ENCODE measurements around the gene ACR. TPM values are rescaled to one million over a fixed set of nuclear protein-coding genes. Genes with fewer than 3 reads are reported as not detected.
"Not testable (repeated sequence)": the region's sequence is repeated elsewhere in the genome, so short reads cannot be mapped to it uniquely, and the experiment has no call there.

ACR gene
- total and polyA plus RNA-seq, 3 donors from 2014 or later: 49.5 to 181 (median 88.7) TPM

DNA sequence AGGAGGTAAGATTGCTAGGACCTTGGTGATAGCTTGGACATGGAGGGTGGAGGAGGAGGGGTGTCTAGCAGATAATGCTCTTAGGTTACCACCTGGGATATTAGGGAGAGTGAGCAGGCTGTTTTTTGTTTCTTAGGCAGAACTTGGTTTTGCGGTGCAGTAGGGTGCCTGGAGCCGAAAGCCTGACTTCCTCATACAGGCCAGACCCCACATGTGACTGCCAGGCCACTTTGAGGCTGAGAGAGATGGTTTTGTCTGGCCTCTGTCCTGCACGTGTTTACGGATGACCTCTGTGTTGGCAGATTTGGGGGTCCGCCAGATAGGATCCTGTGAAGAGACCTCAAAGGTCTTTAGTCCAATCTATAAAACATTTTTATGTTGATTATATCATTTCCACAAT, 47.3 kb downstream of the ACR start:
- H3K27ac ChIP-seq; H3K27me3 ChIP-seq; intact Hi-C loops (cut with DNase I; ENCODE audit: low total_unique reads); H3K36me3 ChIP-seq (ENCODE audit: low read depth, missing control alignments); H3K9me3 ChIP-seq; H3K4me1 ChIP-seq; DNase-seq; H3K4me3 ChIP-seq: not testable (repeated sequence)
- 73 to 89% methylated on average over 5 of the region's 5 CpGs for WGBS, 2 donors

DNA sequence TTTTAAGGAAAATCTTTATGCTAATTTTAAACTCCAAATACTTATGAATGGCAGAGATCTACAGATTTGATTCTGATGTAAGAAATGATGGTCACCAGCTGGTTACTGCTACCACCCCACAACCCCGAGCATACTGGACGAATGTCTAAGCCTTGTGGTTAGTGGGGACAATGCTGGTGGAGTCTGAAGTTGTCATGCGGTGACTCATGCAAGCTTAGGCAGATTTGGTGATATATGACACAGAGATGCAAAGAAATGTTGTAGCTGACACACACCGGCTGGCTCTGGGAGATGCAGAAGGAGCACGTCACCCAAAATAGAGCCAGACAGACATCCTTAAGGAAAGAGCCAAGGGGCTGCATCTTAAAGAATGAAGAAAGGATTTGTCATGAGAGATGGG, 48.9 kb downstream of the ACR start:
- H3K27ac ChIP-seq; DNase-seq; intact Hi-C loops (cut with DNase I; ENCODE audit: low total_unique reads); H3K4me1 ChIP-seq; H3K9me3 ChIP-seq; H3K27me3 ChIP-seq; H3K36me3 ChIP-seq (ENCODE audit: low read depth, missing control alignments); H3K4me3 ChIP-seq: not testable (repeated sequence)
- 94% methylated on average over 3 of the region's 5 CpGs; no CpG with 5 or more reads in 1 of the 2 donors for WGBS, 2 donors

Small RNAs within 50 kb of the gene (small RNA-seq; reads per million reads assigned to genes)
- gene RNU6-409P: 0 reads per million in 2 donors

Other genes with a start within 250 kb of the ACR start
- 100 to 1,000 TPM in 1 of 2 donors, 10 to 100 TPM in 1; 95.4 to 109 TPM for gene LMF2, start 230.5 kb upstream of the ACR start, total RNA-seq
- gene LMF2, start 230.5 kb upstream of the ACR start, polyA plus RNA-seq (ENCODE audit: insufficient read depth, low read depth, low replicate concordance): 59.7 TPM
- gene NCAPH2, start 230.0 kb upstream of the ACR start, total RNA-seq: 10 to 100 TPM; 88.5 to 89.2 TPM
- 67.4 TPM for gene NCAPH2, start 230.0 kb upstream of the ACR start, polyA plus RNA-seq (ENCODE audit: insufficient read depth, low read depth, low replicate concordance)
- gene SCO2, start 212.6 kb upstream of the ACR start, total RNA-seq: 1 to 10 TPM; 4.1 to 4.8 TPM
- 1.8 TPM for gene SCO2, start 212.6 kb upstream of the ACR start, polyA plus RNA-seq (ENCODE audit: insufficient read depth, low read depth, low replicate concordance)
- 10 to 100 TPM; 12.5 to 15.4 TPM for gene TYMP, start 208.2 kb upstream of the ACR start, total RNA-seq
- 25.9 TPM for gene TYMP, start 208.2 kb upstream of the ACR start, polyA plus RNA-seq (ENCODE audit: insufficient read depth, low read depth, low replicate concordance)
- gene KLHDC7B, start 192.3 kb upstream of the ACR start, total RNA-seq: under 1 TPM; 0.24 to 0.93 TPM
- 0.51 TPM for gene KLHDC7B, start 192.3 kb upstream of the ACR start, polyA plus RNA-seq (ENCODE audit: insufficient read depth, low read depth, low replicate concordance)
- gene SYCE3, start 175.3 kb upstream of the ACR start, total RNA-seq: 10 to 100 TPM; 40.4 to 71.9 TPM
- 183 TPM for gene SYCE3, start 175.3 kb upstream of the ACR start, polyA plus RNA-seq (ENCODE audit: insufficient read depth, low read depth, low replicate concordance)
- 100 to 1,000 TPM; 103 to 123 TPM for gene CPT1B, start 159.8 kb upstream of the ACR start, total RNA-seq
- gene CPT1B, start 159.8 kb upstream of the ACR start, polyA plus RNA-seq (ENCODE audit: insufficient read depth, low read depth, low replicate concordance): 224 TPM
- 10 to 100 TPM; 89.6 to 98.9 TPM for gene CHKB, start 155.4 kb upstream of the ACR start, total RNA-seq
- gene CHKB, start 155.4 kb upstream of the ACR start, polyA plus RNA-seq (ENCODE audit: insufficient read depth, low read depth, low replicate concordance): 88.4 TPM
- 10 to 100 TPM; 34.9 to 36.9 TPM for gene MAPK8IP2, start 137.4 kb upstream of the ACR start, total RNA-seq
- gene MAPK8IP2, start 137.4 kb upstream of the ACR start, polyA plus RNA-seq (ENCODE audit: insufficient read depth, low read depth, low replicate concordance): 12.7 TPM
- gene ARSA, start 110.1 kb upstream of the ACR start, total RNA-seq: 10 to 100 TPM; 60.9 to 73.5 TPM
- gene ARSA, start 110.1 kb upstream of the ACR start, polyA plus RNA-seq (ENCODE audit: insufficient read depth, low read depth, low replicate concordance): 95.9 TPM
- gene SHANK3, start 65.4 kb upstream of the ACR start, total RNA-seq: 10 to 100 TPM; 11.4 to 16.0 TPM
- 6.3 TPM for gene SHANK3, start 65.4 kb upstream of the ACR start, polyA plus RNA-seq (ENCODE audit: insufficient read depth, low read depth, low replicate concordance)
- gene RABL2B, start 45.4 kb downstream of the ACR start, total RNA-seq: 10 to 100 TPM; 39.6 to 49.8 TPM
- gene RABL2B, start 45.4 kb downstream of the ACR start, polyA plus RNA-seq (ENCODE audit: insufficient read depth, low read depth, low replicate concordance): 51.6 TPM

All from testis (tissue), 3 donors.